ENCODE measurements around the gene LCN6. TPM values are rescaled to one million over a fixed set of nuclear protein-coding genes. Genes with fewer than 3 reads are reported as not detected.

LCN6 gene
- total and polyA plus RNA-seq, 9 of the 15 experiments (the other 6 are each of a cell fraction or from before 2014, with no cell fraction given), result 0.10 to 0.45 (median 0.37) TPM; not detected in 5

DNA sequence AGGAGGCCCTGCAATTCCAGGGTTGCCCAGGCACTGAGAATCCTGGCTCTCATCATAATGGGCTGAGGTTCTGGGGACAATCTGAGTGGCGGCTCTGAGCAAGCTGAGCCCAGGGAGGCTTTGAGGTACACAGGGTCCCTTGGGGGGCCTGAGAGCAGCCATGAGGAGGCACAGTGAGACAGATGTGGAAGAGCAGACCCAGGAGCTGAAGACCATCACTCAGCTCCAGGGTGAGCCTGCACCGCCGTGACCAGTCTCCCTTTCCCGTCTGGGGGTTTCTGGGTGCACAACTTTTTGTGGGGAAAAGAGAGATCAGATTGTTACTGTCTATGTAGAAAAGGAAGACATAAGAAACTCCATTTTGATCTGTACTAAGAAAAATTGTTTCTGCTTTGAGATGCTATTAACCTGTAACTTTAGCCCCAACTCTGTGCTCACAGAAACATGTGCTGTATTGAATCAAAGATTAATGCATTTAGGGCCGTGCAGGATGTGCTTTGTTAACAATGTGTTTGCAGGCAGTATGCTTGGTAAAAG is 48.0 kb upstream of the LCN6 start, which contains the start of gene CCDC183 (continued):
- TF ChIP-seq, protein P1, sequence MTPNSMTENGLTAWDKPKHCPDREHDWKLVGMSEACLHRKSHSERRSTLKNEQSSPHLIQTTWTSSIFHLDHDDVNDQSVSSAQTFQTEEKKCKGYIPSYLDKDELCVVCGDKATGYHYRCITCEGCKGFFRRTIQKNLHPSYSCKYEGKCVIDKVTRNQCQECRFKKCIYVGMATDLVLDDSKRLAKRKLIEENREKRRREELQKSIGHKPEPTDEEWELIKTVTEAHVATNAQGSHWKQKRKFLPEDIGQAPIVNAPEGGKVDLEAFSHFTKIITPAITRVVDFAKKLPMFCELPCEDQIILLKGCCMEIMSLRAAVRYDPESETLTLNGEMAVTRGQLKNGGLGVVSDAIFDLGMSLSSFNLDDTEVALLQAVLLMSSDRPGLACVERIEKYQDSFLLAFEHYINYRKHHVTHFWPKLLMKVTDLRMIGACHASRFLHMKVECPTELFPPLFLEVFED (CRISPR knock-in tag; conservative IDR thresholded peaks at IDR 0.05), result no peak
- TF ChIP-seq BRD4 (IDR thresholded peaks at IDR 0.05) (no peak), SLC30A9 (CRISPR knock-in tag; IDR thresholded peaks at IDR 0.05) (no peak), SRSF9 (IDR thresholded peaks at IDR 0.05; ENCODE audit: borderline replicate concordance, low read depth, low read length) (no peak), ZNF124 (CRISPR knock-in tag; IDR thresholded peaks at IDR 0.05) (no peak), COPS2 (conservative IDR thresholded peaks at IDR 0.05) (no peak), SMAD4 (CRISPR knock-in tag; conservative IDR thresholded peaks at IDR 0.05) (no peak), ZNF785 (CRISPR knock-in tag; IDR thresholded peaks at IDR 0.05) (no peak), EP400 (IDR thresholded peaks at IDR 0.05) (no peak), ZNF79 (CRISPR knock-in tag; IDR thresholded peaks at IDR 0.05; ENCODE audit: low read depth) (no peak), PHB (CRISPR knock-in tag; IDR thresholded peaks at IDR 0.05) (0 out of 2 replicates have a peak, but pooled peaks have one; percentile 45), NFXL1 (CRISPR knock-in tag; IDR thresholded peaks at IDR 0.05) (no peak), CEBPB (tag; IDR thresholded peaks at IDR 0.05) (no peak), NBN (IDR thresholded peaks at IDR 0.05; ENCODE audit: low read depth) (no peak), GABPB1 (CRISPR knock-in tag; IDR thresholded peaks at IDR 0.05) (no peak), MAFG (tag; conservative IDR thresholded peaks at IDR 0.05) (no peak), PTBP1 (IDR thresholded peaks at IDR 0.05; ENCODE audit: low read depth, low read length) (no peak)
- TF ChIP-seq, protein P2, sequence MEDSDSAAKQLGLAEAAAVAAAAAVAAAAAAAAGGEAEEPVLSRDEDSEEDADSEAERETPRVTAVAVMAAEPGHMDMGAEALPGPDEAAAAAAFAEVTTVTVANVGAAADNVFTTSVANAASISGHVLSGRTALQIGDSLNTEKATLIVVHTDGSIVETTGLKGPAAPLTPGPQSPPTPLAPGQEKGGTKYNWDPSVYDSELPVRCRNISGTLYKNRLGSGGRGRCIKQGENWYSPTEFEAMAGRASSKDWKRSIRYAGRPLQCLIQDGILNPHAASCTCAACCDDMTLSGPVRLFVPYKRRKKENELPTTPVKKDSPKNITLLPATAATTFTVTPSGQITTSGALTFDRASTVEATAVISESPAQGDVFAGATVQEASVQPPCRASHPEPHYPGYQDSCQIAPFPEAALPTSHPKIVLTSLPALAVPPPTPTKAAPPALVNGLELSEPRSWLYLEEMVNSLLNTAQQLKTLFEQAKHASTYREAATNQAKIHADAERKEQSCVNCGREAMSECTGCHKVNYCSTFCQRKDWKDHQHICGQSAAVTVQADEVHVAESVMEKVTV (CRISPR knock-in tag; IDR thresholded peaks at IDR 0.05), result no peak
- TF ChIP-seq, protein P3, sequence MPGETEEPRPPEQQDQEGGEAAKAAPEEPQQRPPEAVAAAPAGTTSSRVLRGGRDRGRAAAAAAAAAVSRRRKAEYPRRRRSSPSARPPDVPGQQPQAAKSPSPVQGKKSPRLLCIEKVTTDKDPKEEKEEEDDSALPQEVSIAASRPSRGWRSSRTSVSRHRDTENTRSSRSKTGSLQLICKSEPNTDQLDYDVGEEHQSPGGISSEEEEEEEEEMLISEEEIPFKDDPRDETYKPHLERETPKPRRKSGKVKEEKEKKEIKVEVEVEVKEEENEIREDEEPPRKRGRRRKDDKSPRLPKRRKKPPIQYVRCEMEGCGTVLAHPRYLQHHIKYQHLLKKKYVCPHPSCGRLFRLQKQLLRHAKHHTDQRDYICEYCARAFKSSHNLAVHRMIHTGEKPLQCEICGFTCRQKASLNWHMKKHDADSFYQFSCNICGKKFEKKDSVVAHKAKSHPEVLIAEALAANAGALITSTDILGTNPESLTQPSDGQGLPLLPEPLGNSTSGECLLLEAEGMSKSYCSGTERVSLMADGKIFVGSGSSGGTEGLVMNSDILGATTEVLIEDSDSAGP (CRISPR knock-in tag; IDR thresholded peaks at IDR 0.05), result no peak
- TF ChIP-seq, protein P4, sequence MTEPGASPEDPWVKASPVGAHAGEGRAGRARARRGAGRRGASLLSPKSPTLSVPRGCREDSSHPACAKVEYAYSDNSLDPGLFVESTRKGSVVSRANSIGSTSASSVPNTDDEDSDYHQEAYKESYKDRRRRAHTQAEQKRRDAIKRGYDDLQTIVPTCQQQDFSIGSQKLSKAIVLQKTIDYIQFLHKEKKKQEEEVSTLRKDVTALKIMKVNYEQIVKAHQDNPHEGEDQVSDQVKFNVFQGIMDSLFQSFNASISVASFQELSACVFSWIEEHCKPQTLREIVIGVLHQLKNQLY (CRISPR knock-in tag; conservative IDR thresholded peaks at IDR 0.05), result no peak
- TF ChIP-seq, protein P5, sequence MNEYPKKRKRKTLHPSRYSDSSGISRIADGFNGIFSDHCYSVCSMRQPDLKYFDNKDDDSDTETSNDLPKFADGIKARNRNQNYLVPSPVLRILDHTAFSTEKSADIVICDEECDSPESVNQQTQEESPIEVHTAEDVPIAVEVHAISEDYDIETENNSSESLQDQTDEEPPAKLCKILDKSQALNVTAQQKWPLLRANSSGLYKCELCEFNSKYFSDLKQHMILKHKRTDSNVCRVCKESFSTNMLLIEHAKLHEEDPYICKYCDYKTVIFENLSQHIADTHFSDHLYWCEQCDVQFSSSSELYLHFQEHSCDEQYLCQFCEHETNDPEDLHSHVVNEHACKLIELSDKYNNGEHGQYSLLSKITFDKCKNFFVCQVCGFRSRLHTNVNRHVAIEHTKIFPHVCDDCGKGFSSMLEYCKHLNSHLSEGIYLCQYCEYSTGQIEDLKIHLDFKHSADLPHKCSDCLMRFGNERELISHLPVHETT (CRISPR knock-in tag; conservative IDR thresholded peaks at IDR 0.05 in 1 of 2, IDR thresholded peaks at IDR 0.05 in 1 of 2), result peak in 1 of 2 experiments; percentile 39; a peak in 1 of 4 replicates

All from K562 (cell line).